Stimulated activated CD4-positive, alpha-beta T cell treated with anti-CD3 and anti-CD28 coated beads, Interleukin-1b, Interleukin-23, amount 100 ng/mL, for 24 hours (primary cell): Measurements from ENCODE around the gene ZIC2.

Experiments used
- DNase-seq, 4 experiments: peaks; one replicate each; pipeline ENCODE4 v3.0.0-alpha.2; 2020; ENCODE audit warnings: low read depth in 4 of 4, low spot score in 1 of 4

Gene ZIC2

DNA sequence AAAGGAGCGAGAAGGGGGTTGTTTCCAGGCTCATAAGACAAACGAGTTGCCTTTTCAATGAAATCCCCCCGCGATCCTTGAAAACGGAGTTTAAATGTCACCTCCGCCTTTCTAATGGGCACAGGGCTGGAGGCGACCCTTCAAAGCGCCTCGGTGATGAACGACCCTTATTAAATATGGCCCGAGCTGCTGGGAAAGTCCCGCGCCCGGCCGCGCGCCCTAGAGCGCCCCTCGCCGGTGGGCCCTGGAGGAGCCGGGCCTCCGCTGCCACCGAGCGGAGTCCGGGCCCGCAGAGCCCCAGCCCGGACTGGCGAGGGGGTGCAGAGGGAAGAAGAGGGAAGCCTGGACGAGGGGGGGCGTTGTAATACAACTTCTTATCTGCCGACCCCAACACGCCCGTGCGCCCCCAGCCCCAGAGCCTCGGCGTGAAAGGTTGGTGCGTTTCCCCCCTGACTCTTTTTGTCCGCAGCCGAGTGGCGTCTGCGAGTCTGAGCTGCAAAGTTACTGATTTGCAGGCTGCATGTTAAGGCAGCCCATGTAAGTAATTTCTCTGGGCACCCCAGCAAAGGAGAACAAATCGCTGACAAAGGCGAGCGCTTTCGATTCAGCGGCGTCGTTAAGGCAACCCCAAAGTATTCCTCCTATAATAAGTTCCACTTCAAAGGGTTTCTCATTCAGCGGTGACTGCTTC is 21.9 kb upstream of the ZIC2 start:
- no peak for DNase-seq

GRCh38 chr13:99960663-99961311 is 20.8 kb upstream of the ZIC2 start:
- DNase-seq, result no peak

DNA sequence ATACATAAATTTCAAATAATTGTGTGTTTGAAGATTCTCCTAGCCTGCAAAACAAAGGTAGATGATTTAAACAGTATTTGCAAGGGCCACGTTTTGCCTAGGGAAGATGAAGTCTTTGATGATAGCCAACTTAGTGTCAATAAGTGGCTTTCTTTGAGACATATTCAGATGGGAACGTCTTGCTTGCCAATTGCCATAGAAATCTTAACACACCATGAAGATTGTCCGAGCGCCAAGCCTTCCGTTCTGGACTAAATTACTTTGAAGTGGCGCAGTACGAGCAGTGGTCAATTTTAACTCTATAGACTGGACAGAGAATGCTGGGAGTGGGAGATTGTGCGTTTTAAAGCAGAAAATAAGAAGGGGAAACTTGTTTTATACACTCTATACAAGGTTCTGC is 19.9 kb upstream of the ZIC2 start:
- DNase-seq, result no peak

DNA sequence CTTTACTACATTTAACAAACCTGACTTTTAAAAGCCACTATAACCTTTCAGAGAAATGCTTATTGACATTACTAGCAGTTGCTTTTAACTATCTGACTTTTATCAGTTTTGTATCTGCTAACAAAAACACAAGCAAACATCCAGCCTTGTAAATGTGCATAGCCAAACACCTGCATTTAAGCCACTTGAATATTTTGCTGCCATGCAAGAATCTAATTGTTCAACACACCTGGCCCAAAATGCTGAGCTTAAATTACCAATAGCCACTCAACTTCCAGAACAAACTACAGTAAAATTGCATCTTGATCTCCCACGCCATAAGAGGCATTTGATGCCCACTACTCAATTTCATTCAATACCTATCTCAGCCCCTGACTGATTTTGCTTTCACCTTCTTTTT is 19.3 kb upstream of the ZIC2 start:
- DNase-seq, result no peak

- no peak for DNase-seq
Measured at GRCh38 chr13:99963816-99964339, 17.7 kb upstream of the ZIC2 start.

GRCh38 chr13:99965329-99966000 is 16.1 kb upstream of the ZIC2 start:
- no peak for DNase-seq

DNA sequence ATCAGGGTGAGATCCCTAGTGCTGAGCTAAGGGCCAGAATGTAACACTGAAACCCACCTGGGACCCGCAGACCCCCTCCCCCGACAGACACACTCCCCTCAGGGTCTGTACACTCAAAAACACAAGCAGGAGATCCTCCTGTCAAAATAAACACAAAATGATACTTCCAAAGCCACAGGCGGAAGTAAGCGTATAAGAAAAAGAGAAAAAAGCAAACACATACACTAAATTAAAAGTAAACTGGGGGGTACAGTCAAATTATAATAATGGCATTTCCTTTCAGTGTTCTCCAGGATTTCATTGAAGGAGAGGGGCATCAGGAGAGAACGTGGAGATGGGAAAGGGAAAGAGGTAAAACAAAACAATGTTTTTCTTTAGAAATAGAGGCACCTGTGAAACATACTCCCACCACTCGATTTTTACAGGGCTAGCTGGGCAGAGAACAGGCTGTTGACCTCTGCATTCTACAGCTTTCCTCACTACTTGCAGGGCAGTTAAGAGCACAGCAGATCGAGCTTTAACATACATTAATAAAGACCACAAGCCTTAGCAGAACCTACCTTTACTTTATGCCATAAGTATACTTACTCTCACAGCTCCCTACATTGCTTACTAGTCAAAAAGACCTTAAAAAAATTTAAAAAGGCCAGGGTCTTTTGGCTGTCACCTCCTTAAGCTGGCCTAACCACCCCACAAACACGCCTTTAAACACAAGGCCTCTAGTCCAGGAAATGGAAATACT is 15.3 kb upstream of the ZIC2 start:
- no peak for DNase-seq

- DNase-seq, result no peak
Measured at GRCh38 chr13:99967498-99967868, 14.1 kb upstream of the ZIC2 start.

GRCh38 chr13:99967869-99968520 is 13.6 kb upstream of the ZIC2 start:
- DNase-seq, result no peak

DNA sequence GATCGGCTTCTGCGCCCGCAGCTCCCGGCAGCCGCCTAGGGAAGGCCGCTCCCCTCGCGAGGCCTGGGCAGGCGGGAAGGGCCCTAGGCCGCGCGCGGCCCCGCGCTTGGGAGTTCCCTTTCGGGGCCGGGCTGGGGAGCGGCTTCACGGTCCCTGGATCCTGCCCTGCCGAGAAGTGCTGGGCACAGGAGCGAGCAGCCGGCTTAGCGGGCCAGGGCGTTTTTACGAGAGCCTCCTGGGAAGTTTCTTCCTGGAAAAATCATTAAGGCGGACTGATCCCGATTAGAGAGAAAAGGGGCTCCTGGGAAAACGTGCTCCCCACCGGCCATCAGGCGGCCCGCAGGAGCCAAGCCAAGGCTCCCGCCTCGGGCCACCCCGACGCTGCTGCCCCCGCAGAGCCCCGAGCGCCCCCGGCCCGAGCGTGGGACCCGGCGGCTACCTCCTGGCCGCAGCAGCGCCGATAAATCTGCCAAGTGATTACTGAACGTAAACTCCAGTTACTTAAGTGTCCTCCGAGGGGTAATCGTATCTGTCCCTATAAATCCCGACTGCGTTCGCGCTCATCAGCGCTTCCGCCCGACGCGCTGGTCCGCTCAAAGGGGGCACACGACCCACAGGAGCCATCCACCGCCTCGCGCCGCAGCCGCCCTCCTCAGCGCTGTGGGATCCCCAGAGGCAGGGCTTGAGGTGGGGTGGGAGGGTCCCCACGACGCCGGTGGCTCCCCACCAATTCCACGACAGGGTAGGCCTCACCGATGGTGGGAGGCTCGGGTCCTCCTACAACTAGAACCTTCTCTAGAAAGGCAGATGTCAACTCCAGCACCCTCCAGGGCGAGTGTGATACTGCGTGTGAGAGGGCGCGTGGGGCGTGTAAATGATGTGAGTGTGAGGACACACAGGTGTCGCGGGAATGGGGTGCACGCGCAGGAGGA is 12.8 kb upstream of the ZIC2 start:
- no peak for DNase-seq

GRCh38 chr13:99969453-99969918 is 12.1 kb upstream of the ZIC2 start:
- no peak for DNase-seq

DNA sequence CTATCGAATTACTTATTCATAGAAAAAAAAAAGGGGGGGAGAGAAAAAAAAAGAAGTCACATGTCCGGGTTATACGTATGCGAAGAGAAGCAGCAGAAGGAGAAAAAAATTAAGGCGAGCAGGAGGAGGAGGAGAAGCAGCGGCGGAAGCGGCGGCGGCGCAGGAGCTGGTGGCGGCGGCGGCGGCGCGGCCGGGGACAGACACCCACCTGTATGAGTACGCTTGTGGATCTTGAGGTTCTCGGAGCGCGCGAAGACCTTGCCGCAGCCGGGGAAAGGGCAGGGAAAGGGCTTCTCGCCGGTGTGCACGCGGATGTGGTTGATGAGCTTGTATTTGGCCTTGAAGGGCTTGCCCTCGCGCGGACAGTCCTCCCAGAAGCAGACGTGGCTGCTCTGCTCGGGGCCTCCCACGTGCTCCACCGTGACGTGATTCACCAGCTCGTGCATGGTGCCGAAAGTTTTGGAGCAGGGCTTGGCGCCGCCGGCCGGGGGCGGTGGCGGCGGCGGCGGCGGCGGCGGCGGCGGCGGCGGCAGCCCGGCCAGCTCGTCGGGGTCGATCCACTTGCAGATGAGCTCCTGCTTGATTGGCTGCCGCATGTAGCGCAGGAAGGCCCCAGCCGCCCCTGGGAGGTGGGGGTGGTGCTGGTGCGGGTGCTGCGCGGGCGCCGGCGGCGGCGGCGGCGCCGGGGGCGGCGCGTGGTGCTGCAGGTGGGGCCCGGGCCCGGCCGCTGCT is 11.5 kb upstream of the ZIC2 start:
- DNase-seq, result no peak

DNA sequence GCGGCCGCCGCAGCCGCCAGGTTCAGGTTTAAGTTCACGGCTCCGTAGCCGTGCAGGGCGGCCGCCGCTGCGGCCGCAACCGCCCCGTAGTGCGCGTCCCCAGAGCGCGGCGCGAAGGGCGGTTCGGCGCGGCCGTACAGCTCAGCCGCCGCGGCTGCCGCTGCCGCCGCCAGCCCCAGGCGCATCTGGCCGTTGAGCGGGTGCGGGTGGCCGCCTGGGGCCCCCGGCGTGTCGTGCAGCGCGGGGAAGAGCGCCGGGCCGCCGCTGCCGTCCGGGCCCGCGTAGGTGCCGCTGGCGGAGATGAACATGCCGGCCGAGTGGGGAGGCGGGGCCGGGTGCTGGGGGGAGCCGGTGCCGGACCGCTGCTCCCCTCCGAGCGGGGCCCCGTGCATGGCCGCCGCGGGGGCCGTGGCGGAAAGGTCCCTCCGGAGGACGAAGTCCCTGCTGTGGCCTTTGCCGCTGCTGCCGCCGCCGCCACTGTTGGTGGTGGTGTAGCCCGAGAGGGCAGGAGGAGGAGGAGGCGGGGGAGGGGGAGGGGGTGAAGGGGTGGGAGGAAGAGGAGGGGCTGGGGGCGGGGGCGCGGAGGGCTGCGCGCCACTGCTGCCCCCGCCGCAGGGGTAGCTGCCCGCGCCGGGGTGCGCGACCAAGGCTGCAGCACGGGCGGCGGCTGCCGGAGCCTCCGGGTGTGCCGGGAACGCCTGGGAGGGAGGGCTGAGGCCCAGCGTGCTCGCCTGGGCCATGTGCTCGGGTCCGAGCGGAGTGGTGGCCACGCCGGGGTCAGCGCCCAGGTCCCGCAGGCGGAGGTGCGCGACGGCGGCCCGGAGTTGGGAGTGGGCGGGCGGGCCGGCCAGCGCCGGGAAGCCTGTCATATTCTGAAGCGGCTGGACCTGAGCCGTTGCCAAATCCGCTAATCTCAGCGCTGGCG is 10.7 kb upstream of the ZIC2 start:
- no peak for DNase-seq

DNA sequence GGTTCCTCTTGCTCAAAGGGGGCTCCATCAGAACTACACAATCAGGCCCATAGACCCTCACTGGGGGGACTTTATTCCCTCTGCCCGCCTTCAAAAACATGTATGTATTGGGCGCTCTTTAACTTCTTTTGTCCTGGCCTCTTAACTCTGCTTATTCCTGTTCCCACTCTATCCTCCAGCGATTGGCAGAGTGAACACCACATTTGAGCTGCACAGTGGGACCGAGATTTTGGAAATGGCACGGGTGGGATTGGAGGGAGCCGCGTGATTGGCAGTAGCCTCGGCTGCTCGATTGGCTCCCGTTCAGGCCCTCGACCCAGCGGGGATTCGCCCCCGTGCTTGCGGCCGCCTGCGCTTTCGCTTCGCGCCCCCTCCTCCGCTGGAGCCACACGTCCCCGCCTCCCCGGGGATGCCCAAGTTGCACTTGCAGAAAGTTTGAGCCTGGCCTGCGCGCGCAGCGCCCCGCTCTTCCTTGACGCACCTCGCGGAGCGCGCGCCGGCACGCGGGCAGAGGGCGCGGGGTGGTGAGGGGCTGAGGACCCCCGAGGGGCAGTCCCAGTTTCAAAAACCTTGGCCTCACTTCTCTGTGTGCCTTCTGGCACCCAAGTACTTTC is 9.9 kb upstream of the ZIC2 start, which contains the start of gene ZIC5:
ZIC5 (minus strand) TSS at position 192 of the 614 bp plus-strand sequence; CDS start at position 28, 164 bp downstream.
- no peak for DNase-seq

DNA sequence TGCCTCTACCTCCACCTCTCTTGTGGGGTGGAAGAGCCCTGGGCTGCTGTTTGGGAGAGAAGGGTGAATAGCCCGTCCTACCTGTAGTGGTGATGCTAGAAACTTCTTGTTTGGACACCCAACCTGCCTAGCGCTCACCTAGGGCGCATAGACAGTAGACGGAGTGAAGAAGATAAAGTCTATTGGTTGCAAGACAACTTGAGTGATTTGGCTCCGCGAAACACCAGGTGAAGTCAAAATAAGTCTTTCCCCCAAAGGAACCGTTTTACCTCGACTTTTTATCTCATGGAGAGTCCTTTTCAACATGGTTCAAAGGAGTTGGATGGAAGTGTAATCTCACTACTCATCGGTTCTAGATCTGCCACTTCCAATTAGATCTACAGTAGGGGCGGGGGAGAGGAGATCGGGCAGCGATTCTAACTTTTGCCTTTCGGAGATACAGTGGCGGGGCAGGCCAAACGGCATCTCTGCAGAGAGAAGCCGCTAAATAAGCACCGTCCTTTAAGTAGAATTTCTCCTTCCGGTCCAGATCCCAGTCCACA is 9.3 kb upstream of the ZIC2 start:
- DNase-seq, result no peak

GRCh38 chr13:99973163-99973807 is 8.3 kb upstream of the ZIC2 start:
- no peak for DNase-seq

GRCh38 chr13:99973808-99974185 is 7.8 kb upstream of the ZIC2 start:
- DNase-seq, result no peak
